B cell (primary cell): ENCODE data around the gene SAPCD2.

Experiments used
- CTCF ChIP-seq: fragments of 200-600 bp; IDR thresholded peaks from one replicate; pipeline ENCODE4 v1.8.0; 2022; ENCODE audit warnings: antibody characterized with exemption, mild to moderate bottlenecking
- EZH2 ChIP-seq: IDR thresholded peaks from 2 replicates; pipeline ENCODE4 v1.6.1; 2012; ENCODE audit warnings: borderline replicate concordance, low read depth, mild to moderate bottlenecking, moderate library complexity, low read length; ENCODE audit not compliant: insufficient read depth, poor library complexity, severe bottlenecking

GRCh38 chr9:137041124-137041523 is 29.2 kb downstream of the SAPCD2 start:
- TF ChIP-seq CTCF (no peak), EZH2 (no peak)
